Calu3 (cell line): ENCODE results near the gene CDC34. TPM values are rescaled to one million over a fixed set of nuclear protein-coding genes. Genes with fewer than 3 reads are reported as not detected.

ENCODE experiments used
- BruUV-seq: library from RNA; stranded (reverse); fragments of 400-500 nt; replicated peaks from 2 replicates; lab custom pipeline; 2021; lab: Mats Ljungman, UMichigan
- CTCF ChIA-PET: fragments of 300-600 bp; sonication (Branson Sonifier 250); formaldehyde crosslinking; loops from one replicate; lab custom pipeline; 2022; ENCODE audit warnings: antibody characterized with exemption; lab: Charles Lee
- DNase-seq: peaks from one replicate; pipeline ENCODE4 v3.0.0; 2022
- H3K27ac Mint-ChIP-seq: one replicate; pipeline ENCODE4 v1.8.0; 2022; ENCODE audit warnings: mixed read lengths; ENCODE audit not compliant: unreplicated experiment
- H3K27me3 Mint-ChIP-seq: one replicate; pipeline ENCODE4 v1.8.0; 2022; ENCODE audit warnings: mixed read lengths; ENCODE audit not compliant: unreplicated experiment
- H3K36me3 Mint-ChIP-seq: one replicate; pipeline ENCODE4 v1.8.0; 2022; ENCODE audit warnings: mild to moderate bottlenecking, moderate library complexity, mixed read lengths; ENCODE audit not compliant: insufficient read depth, unreplicated experiment
- H3K4me1 Mint-ChIP-seq: one replicate; pipeline ENCODE4 v1.8.0; 2022; ENCODE audit warnings: mild to moderate bottlenecking, low read depth, mixed read lengths; ENCODE audit not compliant: unreplicated experiment
- H3K4me3 Mint-ChIP-seq: one replicate; pipeline ENCODE4 v1.8.0; 2022; ENCODE audit warnings: mild to moderate bottlenecking, low read depth, moderate library complexity, mixed read lengths; ENCODE audit not compliant: unreplicated experiment
- H3K9me3 Mint-ChIP-seq: one replicate; pipeline ENCODE4 v1.8.0; 2022; ENCODE audit warnings: low read depth, mixed read lengths; ENCODE audit not compliant: unreplicated experiment
- intact Hi-C: fragments of 100-400 bp; cut with micrococcal nuclease; formaldehyde crosslinking; loops from one replicate; pipeline ENCODE4 v1.10.0; 2022; ENCODE audit not compliant: unreplicated experiment
- total RNA-seq: library from RNA; stranded (reverse); gene quantifications from 2 replicates; pipeline ENCODE4 v1.2.3, GENCODE V29; 2022
- TF ChIP-seq, protein P1 (sequence below): fragments of 200-600 bp; IDR thresholded peaks from one replicate; pipeline ENCODE4 v1.8.0; 2022; ENCODE audit warnings: antibody characterized with exemption; ENCODE audit not compliant: unreplicated experiment

The CDC34 gene
- total RNA-seq, 1 experiment from 2014 or later = 50.6 TPM

DNA sequence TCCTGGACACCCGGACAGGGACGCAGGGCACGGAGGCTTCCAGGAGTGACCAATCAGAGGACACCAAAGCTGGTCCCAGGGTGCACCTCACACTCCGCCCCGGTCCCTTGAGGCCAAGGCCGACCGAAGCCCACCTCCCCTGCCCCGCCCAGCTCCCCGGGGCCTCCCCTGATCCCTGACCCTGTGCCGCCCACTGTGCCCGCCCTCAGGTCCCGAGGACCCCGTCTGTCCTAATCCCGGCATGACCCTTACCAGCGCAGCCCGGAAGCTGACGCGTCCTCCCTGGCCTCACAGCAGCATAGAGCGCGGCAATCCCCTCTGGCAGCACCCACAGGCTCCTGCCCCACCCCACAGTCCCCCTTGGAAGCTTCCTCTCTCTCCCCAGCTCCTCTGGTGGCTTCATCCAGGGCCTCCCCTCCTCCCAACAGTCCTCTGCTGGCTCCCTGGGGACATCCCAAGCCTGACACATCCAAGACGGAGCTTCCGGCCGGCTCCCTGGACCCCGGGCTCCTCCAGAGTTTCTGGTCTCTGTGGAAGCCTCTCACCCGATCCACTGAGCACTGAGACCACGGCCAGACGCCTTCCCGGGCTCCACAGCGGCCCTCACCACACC, 7.4 kb upstream of the CDC34 start:
- intact Hi-C loops = no loop called here
- DNase-seq = no peak
- Mint-ChIP-seq H3K27ac (no peak overlapping the region), H3K9me3 (no peaks in the 10 kb centered on the region), H3K4me1 (no peaks in the 10 kb centered on the region), H3K4me3 (peak overlapping the region; percentile 24), H3K27me3 (peaks cover 14% of the 10 kb centered on the region), H3K36me3 (no peaks in the 10 kb centered on the region)
- BruUV-seq = no TSS peak
- TF ChIP-seq, protein P1, sequence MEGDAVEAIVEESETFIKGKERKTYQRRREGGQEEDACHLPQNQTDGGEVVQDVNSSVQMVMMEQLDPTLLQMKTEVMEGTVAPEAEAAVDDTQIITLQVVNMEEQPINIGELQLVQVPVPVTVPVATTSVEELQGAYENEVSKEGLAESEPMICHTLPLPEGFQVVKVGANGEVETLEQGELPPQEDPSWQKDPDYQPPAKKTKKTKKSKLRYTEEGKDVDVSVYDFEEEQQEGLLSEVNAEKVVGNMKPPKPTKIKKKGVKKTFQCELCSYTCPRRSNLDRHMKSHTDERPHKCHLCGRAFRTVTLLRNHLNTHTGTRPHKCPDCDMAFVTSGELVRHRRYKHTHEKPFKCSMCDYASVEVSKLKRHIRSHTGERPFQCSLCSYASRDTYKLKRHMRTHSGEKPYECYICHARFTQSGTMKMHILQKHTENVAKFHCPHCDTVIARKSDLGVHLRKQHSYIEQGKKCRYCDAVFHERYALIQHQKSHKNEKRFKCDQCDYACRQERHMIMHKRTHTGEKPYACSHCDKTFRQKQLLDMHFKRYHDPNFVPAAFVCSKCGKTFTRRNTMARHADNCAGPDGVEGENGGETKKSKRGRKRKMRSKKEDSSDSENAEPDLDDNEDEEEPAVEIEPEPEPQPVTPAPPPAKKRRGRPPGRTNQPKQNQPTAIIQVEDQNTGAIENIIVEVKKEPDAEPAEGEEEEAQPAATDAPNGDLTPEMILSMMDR = no peak
- CTCF ChIA-PET = no interaction called here

DNA sequence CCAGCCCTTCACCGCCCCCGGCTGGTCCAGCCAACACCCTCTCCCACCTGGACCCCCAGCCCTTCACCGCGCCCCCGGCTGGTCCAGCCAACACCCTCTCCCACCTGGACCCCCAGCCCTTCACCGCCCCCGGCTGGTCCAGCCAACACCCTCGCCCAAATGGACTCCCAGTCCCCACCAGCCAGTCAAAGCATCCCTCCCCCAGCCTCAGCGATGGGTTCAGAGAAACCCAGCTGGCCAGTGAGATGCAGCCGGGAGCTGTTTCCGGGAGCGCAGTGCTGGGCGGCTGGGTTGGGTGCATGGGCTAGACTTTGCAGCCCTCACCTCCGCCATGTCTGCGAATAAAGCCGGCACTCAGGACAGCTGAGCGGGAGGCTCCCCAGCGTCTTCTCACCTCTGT, 6.5 kb upstream of the CDC34 start:
- no TSS peak for BruUV-seq
- intact Hi-C loops = no loop called here
- no peak for DNase-seq
- Mint-ChIP-seq H3K4me1 (no peaks in the 10 kb centered on the region), H3K27ac (no peak overlapping the region), H3K4me3 (no peak overlapping the region), H3K9me3 (no peaks in the 10 kb centered on the region), H3K27me3 (peaks cover 14% of the 10 kb centered on the region), H3K36me3 (no peaks in the 10 kb centered on the region)
- CTCF ChIA-PET = no interaction called here
- TF ChIP-seq, protein P1 = no peak

DNA sequence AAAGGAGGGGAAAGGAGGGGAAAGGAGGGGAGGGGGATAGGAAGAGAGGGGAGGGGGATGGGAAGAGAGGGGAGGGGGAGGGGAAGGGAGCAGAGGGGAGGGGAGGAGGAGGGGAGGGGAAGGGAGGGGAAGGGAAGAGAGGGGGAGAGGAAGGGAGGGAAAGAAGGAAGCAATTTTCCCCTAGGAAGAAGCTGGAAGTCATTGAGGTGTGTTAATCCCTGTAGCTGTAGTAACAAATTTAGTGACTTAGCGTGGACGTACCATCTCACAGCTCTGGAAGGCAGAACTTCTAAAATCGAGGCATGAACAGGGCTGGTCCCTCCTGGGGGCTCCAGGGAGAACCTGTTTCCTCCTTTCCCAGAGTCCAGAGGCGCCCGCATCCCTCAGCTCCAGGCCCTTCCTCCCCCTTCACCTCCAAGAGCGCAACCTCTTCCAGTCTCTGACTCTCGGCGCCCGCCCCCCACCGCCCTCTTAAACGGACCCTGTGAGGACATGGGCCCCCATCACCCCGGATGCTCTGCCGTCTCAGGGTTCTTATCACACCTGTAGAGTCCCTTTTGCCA, 5.6 kb upstream of the CDC34 start:
- intact Hi-C loops = no loop called here
- Mint-ChIP-seq H3K27me3 (peaks cover 14% of the 10 kb centered on the region), H3K36me3 (peaks cover 4% of the 10 kb centered on the region), H3K9me3 (no peaks in the 10 kb centered on the region), H3K4me1 (no peaks in the 10 kb centered on the region), H3K4me3 (no peak overlapping the region), H3K27ac (no peak overlapping the region)
- CTCF ChIA-PET = no interaction called here
- TF ChIP-seq, protein P1 = no peak
- DNase-seq = no peak
- BruUV-seq = no TSS peak

DNA sequence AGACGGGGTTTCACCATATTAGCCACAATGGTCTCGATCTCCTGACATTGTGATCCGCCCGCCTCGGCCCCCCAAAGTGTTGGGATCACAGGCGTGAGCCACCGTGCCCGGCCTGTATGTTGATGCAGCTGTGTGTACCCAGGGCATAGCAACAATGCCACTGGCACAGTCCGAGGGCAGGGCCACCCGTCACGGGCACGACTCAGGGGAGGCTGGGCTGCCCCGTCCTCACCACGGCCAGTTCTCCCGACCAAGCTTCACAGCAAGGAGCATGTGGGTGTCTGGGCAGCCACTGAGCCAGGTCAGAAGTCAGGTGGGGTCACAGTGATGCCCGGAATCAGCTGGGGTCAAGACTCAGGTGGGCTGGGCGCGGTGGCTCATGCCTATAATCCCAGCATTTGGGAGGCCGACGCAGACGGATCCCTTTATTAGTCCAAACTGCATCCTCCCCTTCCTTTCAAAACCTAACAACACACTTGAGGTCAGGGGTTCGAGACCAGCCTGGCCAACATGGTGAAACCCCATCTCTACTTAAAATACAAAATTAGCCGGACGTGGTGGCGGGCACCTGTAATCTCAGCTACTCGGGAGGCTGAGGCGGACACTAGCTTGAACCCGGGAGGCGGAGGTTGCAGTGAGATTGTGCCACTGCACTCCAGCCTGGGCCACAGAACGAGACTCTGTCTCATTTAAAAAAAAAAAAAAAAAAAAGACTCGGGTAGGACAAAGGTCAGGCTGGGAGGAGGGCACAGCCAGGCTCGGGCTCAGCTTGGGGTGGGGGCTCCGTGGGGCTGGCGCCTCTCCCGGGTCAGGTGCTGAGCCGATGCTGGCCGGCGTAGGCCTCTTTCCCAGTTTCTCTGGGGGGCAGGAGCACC, 1.2 kb upstream of the CDC34 start:
- CTCF ChIA-PET = interaction anchor here (1.1 kb wide), 1 partner anchor 20 kb away, joined by 3 read pairs; no protein-coding TSS in a partner anchor
- intact Hi-C loops = no loop called here
- peak overlapping the region; percentile 74 for H3K4me3 Mint-ChIP-seq
- H3K36me3 Mint-ChIP-seq = peaks cover 33% of the 10 kb centered on the region
- TSS peak; percentile 37 for BruUV-seq
- peaks cover 9% of the 10 kb centered on the region for H3K4me1 Mint-ChIP-seq
- no peaks in the 10 kb centered on the region for H3K9me3 Mint-ChIP-seq
- TF ChIP-seq, protein P1 = no peak
- peaks cover 7% of the 10 kb centered on the region for H3K27me3 Mint-ChIP-seq
- H3K27ac Mint-ChIP-seq = no peak overlapping the region
- DNase-seq = no peak
